TTC549 (cell line): ENCODE measurements around the gene AUTS2.

ENCODE experiments used
- FAIRE-seq: peaks from 2 replicates; lab custom pipeline; 2012; peaks lifted over from hg19 to GRCh38; lab: Jason Lieb, UNC

AUTS2 gene

GRCh38 chr7:69859342-69859741, 261.1 kb downstream of the AUTS2 start:
- no peak for FAIRE-seq

DNA sequence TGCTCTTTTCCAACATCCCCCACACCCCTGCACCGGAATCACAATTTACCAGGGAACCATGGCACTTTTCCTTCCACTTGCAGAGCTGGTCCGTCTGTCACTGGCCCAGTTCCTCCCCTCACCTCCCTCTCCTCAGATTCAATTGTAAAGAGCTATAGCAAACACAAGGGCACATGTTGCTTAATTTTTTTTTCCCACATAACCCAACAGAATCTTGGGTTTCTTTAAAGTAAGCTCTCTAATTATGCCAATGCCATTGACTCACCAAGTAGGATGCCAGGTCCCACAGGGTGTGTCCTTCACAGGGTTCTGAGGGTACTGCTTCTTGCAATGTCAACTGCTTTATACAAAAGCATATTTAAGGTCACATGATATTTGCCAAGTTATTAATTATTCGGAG, 262.2 kb downstream of the AUTS2 start:
- no peak for FAIRE-seq

- no peak for FAIRE-seq
Measured at GRCh38 chr7:69860941-69861622, 262.8 kb downstream of the AUTS2 start.

DNA sequence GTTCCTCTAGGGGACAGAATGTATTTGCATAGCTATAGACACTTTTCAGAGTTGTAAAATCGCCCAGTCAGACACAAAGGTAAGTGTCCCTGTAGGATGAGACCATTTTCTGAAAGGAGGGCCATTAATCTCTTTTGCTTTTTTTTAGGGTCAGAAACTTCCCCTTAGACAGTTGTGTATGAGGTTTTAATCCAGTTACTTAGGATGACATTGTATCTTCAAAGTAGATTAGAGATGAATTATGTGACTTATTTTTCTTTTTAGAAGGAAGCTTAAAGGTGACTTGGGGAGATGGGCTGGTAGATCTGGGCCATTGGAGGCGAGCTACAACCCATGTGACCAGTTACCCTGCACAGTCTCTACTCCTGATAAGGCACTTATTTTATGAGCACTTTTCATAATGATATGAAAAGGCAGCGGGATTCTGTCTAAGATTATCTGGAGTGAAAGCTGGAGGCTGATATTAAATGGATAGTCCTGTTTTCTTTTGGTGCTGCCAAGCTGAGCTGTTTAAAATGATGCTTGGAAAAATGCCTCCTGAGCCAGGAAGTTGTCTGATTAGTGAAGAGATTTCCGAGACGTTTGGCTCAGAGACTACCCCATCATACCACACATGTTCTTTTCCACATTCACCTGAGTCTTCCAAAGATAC, 264.3 kb downstream of the AUTS2 start:
- no peak for FAIRE-seq

DNA sequence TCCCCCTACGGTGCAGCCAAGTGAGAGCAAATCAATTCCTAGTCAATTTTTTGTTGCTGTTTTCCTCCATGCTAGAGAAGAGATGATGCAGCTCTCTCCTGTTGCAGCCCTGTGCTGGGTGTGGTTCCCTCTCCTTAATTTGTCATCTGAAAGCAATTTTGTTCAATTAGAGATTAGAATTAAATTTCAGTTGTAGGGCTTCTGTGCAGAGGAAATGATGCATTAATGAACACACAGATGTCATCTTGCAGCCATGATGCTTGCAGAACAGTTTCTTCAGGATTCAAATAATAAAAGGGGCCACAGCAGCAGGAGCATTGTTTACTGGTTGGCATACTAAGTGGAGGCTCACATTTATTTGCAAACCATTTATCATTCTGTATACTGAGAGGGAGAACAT, 266.0 kb downstream of the AUTS2 start:
- no peak for FAIRE-seq

- no peak for FAIRE-seq
Measured at GRCh38 chr7:69864822-69865221, 266.5 kb downstream of the AUTS2 start.

DNA sequence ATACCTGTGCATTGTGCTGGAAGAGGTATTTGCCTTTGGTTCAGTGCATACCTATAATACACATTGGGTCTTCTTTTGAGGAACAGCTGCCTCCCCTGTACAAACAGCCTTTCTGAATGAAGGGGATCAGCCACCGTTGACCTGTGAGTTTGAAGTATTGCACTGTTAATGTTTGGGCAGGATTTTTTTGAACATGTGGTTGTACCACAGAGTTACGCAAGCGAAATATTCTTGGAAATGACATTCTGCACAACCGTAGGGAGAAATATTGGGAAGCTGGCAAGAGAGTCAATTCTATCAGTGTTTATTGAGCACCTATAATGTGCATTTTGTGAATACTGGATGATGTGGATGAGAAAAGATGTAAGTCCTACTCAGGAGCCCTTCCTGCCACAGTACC, 270.6 kb downstream of the AUTS2 start:
- no peak for FAIRE-seq

DNA sequence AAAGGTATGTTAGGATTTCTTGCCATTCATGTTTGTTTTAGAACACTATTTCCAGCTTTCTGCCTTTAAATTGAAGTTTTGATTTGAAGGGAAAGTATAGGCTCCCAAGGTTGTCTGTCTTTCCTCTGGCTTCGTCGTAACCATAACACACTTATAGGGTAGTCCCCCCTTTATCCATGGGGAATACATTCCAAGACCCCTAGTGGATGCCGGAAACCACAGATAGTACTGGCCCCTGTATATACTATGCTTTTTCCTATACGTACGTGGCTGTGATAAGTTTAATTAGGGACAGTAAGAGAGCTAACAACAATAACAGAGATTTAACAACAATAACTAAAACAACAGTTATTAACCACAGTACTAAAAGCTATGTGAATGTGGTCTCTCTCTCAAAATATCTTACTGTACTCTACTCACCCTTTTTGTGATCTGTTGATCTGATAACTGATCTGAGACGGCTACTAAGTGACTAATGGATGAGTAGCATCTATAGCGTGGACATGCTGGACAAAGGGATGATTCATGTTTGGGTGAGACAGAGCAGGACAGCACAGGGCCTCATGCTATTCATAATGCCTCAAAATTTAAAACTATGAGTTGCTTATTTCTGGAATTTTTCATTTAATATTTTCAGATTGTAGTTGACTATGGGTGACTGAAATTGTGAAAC, 273.1 kb downstream of the AUTS2 start:
- no peak for FAIRE-seq

DNA sequence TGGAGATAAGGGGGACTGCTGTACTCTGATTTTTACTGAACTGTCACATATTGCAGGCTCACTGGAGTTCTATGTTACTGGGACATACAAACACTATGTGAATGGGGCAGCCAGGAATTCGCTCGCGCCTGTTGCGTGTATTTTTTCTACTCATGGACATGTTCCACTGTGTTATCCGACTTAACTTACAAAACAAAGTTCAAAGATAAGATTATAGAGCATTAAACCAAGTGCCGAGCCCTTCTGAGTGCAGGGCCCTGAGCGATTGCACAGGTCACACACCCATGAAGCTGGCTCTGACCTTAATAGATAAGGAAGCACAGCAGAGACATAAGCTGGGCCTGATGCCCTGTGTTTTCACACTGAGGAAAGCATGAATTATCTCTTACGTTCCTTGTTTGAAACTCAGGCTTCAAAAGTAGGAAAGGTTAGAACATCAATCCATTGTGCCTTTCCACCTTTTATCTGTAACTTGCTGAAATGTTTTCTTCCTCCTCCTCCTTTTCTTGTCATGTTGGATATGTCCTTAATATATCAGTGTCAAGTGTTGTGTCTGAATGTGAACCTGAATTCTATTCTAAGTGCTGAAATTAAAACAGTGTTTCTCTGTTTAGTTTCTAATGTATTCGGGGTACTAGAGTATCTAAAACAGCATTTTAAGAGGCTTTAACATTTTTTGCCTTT, 273.8 kb downstream of the AUTS2 start:
- no peak for FAIRE-seq

DNA sequence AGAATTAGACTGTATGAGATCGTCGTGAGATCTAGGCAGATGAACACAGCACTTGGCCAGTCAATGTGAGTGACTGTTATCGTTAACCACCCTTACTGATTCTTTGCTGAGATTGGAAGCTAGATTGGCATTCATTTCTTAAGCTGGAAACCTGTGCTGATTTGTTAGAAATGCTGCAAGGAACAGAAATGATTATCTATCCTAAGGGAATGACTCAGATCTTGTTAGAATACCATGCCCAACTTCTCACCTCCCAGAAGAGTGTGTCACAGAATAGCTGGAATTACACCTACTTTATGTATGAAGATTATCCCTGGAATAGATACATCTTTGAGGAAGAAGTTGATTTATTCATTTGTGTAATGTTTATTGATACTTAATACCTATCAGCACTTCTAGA, 275.2 kb downstream of the AUTS2 start:
- FAIRE-seq = no peak

- no peak for FAIRE-seq
Measured at GRCh38 chr7:69878015-69878414, 279.7 kb downstream of the AUTS2 start.

GRCh38 chr7:69878591-69878990, 280.3 kb downstream of the AUTS2 start:
- FAIRE-seq = no peak

DNA sequence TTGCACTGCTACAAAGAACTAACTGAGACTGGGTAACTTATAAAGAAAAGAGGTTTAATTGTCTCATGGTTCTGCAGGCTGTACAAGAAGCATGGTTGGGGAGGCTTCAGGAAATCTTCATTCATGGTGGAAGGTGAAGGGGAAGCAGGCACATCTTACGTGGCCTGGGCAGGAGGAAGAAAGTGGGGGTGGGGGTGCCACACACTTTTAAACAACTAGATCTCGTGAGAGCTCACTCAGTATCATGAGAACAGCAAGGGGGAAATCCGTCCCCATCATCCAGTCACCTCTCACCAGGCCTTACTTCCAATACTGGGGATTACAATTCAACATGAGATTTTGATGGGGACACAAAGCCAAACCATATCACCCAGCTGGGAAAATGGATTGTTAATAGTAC, 281.7 kb downstream of the AUTS2 start:
- FAIRE-seq = no peak

DNA sequence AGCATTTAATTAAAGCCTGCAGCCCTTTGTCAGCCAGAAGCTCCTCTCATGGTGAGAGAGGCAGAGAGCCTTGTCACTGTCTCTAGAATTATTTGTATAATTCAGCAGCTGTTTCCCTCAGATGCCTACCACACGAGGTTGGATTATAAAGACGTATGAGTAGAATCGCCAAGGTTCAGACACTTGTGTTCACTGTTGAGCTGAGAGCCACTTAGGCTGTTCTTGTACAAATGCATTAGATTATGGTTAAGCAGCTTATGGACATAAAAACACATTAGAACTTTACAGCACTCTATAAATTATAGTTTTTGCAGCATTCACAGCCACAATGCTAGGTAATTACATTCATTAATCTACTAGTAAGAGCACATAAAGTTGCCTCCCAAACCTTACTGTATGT, 282.6 kb downstream of the AUTS2 start:
- no peak for FAIRE-seq

DNA sequence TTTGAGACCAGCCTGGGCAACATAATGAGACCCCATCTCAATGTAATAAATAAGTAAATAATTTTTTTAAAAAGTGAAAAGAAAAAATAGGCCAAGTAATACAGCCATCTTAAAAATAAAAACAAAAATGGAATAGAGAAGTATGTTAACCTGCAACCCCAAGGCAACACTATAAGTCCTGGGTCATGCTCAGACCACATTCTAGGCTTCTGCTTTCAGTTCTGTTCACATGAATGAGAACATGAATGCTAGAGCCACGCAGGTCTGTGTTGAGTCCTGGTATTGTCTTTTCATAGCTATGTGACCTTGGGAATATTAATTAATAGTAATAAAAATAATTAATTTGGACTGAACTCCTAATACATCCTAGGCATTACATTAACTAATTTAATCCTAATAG, 284.0 kb downstream of the AUTS2 start:
- no peak for FAIRE-seq

DNA sequence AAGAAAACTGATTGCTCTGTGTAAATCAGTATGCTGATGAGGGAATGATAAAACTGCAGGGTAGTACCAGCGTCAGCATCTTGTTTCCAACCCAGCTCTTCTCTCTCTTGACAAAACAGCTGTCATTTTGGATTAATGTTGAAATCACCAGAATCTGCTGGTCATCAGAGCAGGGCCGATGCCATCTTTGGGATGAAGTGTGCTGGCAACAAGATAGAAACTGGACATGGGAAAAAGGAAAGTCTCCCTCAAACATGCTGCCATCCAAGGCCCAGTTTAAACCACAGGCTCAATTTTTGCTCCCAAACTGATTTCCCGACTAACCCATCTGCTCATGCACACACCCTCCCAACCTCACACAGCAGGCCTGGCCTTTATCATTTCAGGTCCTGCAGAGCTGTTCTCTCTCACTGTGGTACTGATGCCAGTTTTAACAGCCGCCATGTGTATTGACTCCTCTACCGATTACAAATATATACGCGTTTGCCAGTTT, 285.2 kb downstream of the AUTS2 start:
- FAIRE-seq = no peak

DNA sequence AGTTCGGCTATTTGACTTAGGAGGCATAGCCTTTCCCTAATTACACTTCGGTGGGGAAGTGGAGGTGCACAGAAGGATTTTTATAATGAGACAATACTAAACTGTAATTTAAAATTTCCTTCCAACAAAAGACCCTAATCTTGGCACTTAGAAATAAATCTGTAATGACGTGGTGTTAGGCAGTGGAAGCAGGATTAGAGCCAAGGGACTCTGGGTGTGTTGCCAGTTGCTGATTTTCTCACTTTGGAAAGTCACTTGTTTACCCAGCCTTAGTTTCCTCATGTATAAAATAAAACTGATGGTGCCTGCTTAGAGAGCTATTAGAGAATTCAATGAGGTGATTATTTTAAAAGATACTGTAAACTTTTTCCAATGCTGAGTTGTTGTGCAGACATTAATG, 287.2 kb downstream of the AUTS2 start:
- no peak for FAIRE-seq

DNA sequence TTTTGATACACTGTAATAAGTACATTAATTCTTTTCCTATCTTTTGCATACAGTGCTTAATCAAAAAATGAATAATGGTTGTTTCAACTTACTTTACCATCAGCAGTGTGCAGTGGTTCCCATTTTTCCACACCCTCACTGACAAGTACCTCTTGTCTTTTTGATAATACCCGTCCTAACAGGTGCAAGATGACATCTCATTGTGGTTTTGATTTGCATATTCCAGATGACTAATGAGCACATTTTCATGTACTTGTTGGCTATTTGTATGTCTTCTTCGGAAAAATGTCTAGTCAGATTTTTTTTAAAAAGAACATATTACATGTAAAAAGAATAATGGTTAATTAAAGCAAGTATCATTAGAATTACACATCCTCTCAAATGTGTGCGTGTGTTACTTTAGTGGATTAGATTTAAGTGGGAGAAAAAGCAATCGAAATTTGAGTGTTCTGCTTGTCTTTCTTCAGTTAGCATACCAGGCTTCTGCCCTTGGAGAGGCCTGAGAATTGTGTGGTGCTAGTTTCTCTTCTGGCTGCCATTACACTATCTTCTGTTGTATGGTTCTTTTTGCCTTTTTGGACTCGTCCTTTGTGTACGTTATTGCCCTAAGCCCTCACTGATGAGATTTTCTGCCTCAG, 291.2 kb downstream of the AUTS2 start:
- FAIRE-seq = no peak

DNA sequence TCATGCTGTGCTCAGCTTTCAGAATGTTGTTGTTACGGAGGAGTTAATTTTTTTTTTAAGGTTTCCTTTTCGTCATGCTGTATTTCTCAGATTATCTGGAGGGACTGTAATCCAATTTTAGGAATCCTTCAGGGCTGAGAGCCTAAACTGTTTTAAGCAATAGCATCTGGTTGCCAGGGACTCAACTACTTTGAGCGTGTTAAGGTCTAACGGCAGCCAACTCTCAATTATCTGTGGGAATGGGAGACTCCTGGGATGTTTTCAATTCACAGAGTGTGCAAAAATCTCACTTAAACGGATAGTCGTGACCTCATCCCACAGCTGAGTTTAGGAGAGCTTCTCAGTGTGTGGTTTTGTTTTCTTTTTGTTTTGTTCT, 291.7 kb downstream of the AUTS2 start:
- FAIRE-seq = no peak

DNA sequence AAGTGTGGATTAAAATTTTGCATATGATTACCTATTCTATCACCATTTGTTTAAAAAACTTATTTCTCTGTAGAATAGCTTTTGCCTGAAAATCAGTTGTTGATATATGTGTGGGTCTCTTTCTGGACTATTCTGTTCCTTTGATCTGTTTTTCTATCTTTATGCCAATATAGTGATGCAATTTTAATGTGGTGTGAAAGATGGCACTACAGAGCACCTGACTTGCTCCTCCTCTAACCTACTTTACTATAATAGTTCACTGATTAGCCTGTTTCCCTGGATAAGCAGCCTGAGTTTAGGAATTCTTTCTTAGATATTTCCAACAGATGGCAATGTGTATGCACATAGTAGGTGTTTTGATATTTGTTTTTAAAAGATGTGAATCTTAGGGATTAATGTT, 294.5 kb downstream of the AUTS2 start:
- no peak for FAIRE-seq

DNA sequence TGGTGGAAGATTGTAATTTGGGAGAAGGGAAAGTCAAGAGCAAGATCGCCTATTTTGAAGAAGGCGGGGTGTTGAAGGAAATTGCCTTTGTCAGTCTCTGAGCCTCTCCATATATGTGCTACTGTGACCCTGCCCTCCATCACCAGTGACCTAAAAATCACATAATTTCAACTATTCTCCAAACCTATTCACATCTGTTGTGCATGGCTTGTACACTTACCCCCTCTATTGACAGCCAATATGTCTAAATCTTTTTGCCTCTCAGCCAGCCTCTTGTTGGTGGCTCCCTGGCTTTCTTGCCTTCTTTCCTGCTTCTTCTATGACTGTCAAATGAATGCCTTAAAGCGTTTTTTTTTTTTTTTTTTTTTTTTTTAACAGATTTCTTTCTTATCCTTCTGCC, 295.6 kb downstream of the AUTS2 start:
- no peak for FAIRE-seq

DNA sequence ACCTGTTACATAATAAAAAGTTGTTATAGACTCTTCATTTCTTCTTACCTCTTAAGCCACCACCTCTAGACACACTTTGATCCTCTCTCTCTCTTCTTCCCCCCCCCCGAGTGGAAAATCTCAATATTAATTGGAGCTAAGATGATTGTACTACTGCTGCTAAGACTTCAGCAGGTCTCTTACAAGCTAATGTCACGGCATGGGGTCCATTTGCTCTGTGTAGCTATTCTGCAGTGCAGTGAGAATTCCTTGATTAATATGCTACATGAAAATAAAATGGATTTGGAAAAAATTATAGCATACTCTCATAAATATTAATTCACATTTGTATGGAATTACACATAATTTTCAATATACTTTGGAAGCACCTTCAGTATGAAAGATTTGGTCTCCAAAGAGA, 297.2 kb downstream of the AUTS2 start:
- FAIRE-seq = no peak

DNA sequence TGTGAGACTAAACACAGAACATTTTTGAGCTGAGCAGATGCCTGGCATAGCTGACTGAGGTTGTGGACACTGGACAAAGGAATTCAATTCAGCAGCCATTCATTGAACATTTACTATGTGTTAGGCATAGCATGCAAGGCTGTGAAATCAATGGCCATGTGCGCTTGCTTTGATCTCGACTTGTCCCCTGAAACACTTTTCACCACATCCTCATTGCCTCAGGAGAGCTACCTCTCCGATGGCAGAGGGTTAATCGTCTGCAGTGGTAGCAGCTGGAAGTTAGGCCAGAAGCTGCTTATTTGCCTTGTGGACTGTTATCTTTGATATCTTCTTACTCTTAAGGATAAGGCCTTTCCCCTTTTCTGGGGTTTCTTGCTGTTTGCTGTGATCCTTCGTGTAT, 297.8 kb downstream of the AUTS2 start:
- FAIRE-seq = no peak
